ENCODE results near the gene HTR3D.

HTR3D gene

DNA sequence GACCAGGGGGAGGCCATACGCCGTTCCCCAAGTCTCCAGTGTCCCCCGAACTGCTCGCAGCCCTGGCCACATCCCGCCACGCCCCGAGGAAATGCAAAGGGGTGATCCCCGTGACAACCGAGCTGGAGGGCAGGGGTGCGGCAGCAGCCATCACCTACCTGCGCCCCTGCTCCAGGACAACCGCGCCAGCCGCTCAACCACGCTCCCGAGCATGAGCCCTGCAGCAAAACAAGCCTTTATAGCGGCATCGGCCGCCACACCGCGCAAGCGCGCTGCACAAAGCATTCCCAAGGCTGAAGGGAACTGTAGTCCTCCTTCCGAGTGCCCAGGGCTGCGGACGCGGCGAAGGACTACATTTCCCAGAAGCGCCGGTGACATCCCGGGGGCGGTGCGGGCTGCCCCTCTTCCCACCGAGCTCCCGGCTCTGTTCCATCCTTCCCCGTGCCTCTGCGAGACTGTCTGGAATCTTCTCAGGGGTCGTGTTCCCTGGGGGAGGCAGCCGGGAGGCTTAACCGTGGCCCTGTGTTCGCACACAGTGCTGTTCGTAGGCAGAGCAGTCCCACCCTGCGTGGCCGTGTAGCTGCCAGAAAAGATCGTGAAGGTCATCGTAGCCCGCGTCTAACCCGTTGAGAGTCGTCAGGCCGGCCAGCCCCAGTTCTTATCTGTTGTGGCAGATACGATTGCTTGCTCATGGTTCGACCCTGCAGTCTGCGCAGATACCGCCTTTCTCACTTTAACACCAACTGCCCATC, 13.7 kb upstream of the HTR3D start, which contains the start of gene ABCC5 (continued):
- TF ChIP-seq ZFP3 (tag by site-specific recombination; IDR thresholded peaks at IDR 0.05; ENCODE audit: low read depth) (no peak), ZNF24 (tag by site-specific recombination; IDR thresholded peaks at IDR 0.05) (peak; percentile 60; the same call in 1 of the 2 replicates), ZXDB (tag by site-specific recombination; IDR thresholded peaks at IDR 0.05) (peak; percentile 90; the same call in 1 of the 2 replicates), GLIS2 (tag by site-specific recombination; IDR thresholded peaks at IDR 0.05) (0 out of 2 replicates have a peak, but pooled peaks have one; percentile 47), ZNF335 (tag by site-specific recombination; conservative IDR thresholded peaks at IDR 0.05) (peak; percentile 86), KLF10 (tag by site-specific recombination; IDR thresholded peaks at IDR 0.05) (no peak), ZNF423 (tag by site-specific recombination; IDR thresholded peaks at IDR 0.05) (no peak), ZNF521 (tag by site-specific recombination; IDR thresholded peaks at IDR 0.05) (no peak), ZNF843 (tag by site-specific recombination; IDR thresholded peaks at IDR 0.05) (no peak), ZNF239 (tag by site-specific recombination; IDR thresholded peaks at IDR 0.05) (no peak), ZNF23 (tag by site-specific recombination; IDR thresholded peaks at IDR 0.05; ENCODE audit: borderline replicate concordance) (no peak), OVOL3 (tag by site-specific recombination; IDR thresholded peaks at IDR 0.05) (0 out of 2 replicates have a peak, but pooled peaks have one; percentile 14), ZNF354C (tag by site-specific recombination; IDR thresholded peaks at IDR 0.05; ENCODE audit: borderline replicate concordance, low read depth) (no peak), ZNF600 (tag by site-specific recombination; IDR thresholded peaks at IDR 0.05) (peak; percentile 98), HOXD13 (CRISPR knock-in tag; IDR thresholded peaks at IDR 0.05; ENCODE audit: borderline replicate concordance) (no peak), ZNF785 (tag by site-specific recombination; IDR thresholded peaks at IDR 0.05) (no peak), ZNF776 (tag by site-specific recombination; IDR thresholded peaks at IDR 0.05; ENCODE audit: borderline replicate concordance) (no peak), ZNF664 (tag by site-specific recombination; IDR thresholded peaks at IDR 0.05) (no peak), ZNF391 (tag by site-specific recombination; IDR thresholded peaks at IDR 0.05; ENCODE audit: borderline replicate concordance, low read depth) (0 out of 2 replicates have a peak, but pooled peaks have one; percentile 5), ZNF677 (tag by site-specific recombination; IDR thresholded peaks at IDR 0.05) (no peak), MEIS1 (CRISPR knock-in tag; IDR thresholded peaks at IDR 0.05; ENCODE audit: borderline replicate concordance) (no peak), KLF16 (tag by site-specific recombination; IDR thresholded peaks at IDR 0.05) (peak; percentile 63; the same call in 1 of the 2 replicates), MZF1 (tag by site-specific recombination; IDR thresholded peaks at IDR 0.05; ENCODE audit: borderline replicate concordance) (no peak), ZNF555 (tag by site-specific recombination; conservative IDR thresholded peaks at IDR 0.05) (no peak), ZNF529 (tag by site-specific recombination; IDR thresholded peaks at IDR 0.05; ENCODE audit: insufficient replicate concordance) (no peak)
- TF ChIP-seq, protein P1, sequence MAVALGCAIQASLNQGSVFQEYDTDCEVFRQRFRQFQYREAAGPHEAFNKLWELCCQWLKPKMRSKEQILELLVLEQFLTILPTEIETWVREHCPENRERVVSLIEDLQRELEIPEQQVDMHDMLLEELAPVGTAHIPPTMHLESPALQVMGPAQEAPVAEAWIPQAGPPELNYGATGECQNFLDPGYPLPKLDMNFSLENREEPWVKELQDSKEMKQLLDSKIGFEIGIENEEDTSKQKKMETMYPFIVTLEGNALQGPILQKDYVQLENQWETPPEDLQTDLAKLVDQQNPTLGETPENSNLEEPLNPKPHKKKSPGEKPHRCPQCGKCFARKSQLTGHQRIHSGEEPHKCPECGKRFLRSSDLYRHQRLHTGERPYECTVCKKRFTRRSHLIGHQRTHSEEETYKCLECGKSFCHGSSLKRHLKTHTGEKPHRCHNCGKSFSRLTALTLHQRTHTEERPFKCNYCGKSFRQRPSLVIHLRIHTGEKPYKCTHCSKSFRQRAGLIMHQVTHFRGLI (tag by site-specific recombination; IDR thresholded peaks at IDR 0.05), result no peak
- TF ChIP-seq, protein P2, sequence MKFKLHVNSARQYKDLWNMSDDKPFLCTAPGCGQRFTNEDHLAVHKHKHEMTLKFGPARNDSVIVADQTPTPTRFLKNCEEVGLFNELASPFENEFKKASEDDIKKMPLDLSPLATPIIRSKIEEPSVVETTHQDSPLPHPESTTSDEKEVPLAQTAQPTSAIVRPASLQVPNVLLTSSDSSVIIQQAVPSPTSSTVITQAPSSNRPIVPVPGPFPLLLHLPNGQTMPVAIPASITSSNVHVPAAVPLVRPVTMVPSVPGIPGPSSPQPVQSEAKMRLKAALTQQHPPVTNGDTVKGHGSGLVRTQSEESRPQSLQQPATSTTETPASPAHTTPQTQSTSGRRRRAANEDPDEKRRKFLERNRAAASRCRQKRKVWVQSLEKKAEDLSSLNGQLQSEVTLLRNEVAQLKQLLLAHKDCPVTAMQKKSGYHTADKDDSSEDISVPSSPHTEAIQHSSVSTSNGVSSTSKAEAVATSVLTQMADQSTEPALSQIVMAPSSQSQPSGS (tag by site-specific recombination; IDR thresholded peaks at IDR 0.05; ENCODE audit: low read depth), result no peak
- TF ChIP-seq, protein P3, sequence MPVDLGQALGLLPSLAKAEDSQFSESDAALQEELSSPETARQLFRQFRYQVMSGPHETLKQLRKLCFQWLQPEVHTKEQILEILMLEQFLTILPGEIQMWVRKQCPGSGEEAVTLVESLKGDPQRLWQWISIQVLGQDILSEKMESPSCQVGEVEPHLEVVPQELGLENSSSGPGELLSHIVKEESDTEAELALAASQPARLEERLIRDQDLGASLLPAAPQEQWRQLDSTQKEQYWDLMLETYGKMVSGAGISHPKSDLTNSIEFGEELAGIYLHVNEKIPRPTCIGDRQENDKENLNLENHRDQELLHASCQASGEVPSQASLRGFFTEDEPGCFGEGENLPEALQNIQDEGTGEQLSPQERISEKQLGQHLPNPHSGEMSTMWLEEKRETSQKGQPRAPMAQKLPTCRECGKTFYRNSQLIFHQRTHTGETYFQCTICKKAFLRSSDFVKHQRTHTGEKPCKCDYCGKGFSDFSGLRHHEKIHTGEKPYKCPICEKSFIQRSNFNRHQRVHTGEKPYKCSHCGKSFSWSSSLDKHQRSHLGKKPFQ (tag by site-specific recombination; IDR thresholded peaks at IDR 0.05), result no peak
- TF ChIP-seq, protein P4, sequence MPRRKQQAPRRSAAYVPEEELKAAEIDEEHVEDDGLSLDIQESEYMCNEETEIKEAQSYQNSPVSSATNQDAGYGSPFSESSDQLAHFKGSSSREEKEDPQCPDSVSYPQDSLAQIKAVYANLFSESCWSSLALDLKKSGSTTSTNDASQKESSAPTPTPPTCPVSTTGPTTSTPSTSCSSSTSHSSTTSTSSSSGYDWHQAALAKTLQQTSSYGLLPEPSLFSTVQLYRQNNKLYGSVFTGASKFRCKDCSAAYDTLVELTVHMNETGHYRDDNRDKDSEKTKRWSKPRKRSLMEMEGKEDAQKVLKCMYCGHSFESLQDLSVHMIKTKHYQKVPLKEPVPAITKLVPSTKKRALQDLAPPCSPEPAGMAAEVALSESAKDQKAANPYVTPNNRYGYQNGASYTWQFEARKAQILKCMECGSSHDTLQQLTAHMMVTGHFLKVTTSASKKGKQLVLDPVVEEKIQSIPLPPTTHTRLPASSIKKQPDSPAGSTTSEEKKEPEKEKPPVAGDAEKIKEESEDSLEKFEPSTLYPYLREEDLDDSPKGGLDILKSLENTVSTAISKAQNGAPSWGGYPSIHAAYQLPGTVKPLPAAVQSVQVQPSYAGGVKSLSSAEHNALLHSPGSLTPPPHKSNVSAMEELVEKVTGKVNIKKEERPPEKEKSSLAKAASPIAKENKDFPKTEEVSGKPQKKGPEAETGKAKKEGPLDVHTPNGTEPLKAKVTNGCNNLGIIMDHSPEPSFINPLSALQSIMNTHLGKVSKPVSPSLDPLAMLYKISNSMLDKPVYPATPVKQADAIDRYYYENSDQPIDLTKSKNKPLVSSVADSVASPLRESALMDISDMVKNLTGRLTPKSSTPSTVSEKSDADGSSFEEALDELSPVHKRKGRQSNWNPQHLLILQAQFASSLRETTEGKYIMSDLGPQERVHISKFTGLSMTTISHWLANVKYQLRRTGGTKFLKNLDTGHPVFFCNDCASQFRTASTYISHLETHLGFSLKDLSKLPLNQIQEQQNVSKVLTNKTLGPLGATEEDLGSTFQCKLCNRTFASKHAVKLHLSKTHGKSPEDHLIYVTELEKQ (tag by site-specific recombination; IDR thresholded peaks at IDR 0.05; ENCODE audit: borderline replicate concordance), result no peak
- TF ChIP-seq, protein P5, sequence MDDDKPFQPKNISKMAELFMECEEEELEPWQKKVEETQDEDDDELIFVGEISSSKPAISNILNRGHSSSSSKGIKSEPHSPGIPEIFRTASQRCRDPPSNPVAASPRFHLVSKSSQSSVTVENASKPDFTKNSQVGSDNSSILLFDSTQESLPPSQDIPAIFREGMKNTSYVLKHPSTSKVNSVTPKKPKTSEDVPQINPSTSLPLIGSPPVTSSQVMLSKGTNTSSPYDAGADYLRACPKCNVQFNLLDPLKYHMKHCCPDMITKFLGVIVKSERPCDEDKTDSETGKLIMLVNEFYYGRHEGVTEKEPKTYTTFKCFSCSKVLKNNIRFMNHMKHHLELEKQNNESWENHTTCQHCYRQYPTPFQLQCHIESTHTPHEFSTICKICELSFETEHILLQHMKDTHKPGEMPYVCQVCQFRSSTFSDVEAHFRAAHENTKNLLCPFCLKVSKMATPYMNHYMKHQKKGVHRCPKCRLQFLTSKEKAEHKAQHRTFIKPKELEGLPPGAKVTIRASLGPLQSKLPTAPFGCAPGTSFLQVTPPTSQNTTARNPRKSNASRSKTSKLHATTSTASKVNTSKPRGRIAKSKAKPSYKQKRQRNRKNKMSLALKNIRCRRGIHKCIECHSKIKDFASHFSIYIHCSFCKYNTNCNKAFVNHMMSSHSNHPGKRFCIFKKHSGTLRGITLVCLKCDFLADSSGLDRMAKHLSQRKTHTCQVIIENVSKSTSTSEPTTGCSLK (tag by site-specific recombination; IDR thresholded peaks at IDR 0.05), result no peak

Measured in HEK293 (cell line).